Hepatic stellate cell (primary cell): Measurements from ENCODE around the gene PPP1R3C.

Experiments used
- DNase-seq: peaks from one replicate; pipeline ENCODE4 v3.0.0; 2011; ENCODE audit warnings: low spot score

Gene PPP1R3C

DNA sequence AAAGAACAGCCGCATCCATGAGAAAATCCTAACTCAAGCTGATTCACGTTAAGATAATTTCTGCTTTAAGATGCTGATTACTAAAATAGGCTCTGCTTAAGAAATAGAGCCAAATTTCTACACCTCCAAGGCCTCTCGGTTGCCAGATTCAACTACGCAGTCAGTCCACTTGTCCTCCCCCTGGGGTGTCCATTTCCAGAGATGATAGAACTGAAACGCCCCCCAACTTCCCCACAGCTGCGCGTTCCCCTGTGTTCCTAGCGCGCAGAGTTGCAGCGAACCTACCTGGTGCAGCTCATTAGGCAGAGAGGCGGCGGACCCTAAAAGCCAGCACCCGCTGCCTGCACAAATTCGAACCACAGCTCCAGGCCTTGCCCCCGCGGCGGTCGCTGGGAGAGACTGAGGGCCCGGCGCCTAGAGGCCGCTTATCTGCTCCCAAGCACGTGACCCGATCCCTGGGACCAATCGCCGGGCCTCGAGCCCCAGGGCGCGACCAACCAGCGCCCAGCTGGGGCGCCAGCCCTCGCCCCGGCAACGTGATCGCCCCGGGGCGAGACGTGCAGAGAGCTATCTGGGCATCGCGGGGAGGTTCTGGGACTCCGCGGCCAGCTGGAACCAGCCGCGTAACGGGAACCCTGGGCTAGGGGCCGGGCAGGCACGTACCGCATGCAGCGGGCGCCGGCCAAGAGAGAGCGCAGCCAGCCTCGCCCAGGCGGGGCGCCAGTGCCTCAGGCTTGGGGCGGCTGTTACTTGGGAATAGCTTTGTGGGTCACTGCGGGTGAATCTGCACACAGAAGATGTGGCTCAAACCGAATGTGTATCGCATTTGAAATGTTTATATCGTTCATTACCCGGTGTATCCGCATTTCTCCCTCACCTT, at the start of gene PPP1R3C:
Gene PPP1R3C, minus strand, starts transcription at position 401 of the 880 bp plus-strand sequence. Its CDS starts 102 bp downstream, at position 299.
- DNase-seq: peak; percentile 91

DNA sequence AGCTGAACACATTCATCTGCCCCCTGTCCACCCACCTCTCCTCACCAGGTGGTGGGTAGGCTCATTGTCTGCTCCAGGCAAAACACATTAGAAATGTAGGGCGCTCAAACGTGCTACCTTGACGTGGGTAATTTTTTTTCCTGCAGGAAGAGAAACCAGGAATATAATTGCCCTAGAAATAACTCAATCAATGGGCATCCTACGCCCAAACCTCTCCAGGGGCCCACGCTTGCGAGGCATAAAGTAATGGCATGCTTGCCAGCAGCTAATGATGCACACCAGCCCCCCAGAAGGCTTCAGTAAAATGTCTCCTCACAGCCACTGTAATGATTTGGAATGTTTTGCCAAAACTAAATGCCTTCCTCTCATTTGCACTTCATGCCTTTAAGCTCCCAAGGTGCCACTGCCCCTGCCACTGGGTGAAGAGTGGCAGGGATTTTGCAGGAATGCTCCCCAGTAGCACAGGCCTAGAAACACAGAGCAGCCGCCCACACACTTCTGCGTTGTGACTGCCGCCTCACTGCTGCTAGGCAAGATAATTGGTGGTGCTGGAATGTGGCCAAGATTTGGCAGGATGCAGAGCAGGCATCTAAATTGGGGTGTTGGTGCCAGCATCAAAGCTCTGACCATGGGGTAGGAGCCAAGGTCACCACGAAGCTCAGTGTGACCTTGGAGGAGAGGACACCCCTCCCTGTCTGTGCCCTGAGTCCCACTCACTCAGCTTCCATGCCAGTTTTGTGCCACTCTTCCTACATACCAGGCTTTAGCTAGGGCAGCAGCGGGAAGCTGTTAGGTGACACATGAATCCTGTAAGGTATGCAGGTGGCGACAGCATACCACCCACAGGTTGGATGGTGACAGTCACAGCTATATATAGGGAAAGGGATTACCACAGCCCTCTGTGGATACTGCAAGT, 48.7 kb upstream of the PPP1R3C start:
- no peak for DNase-seq

DNA sequence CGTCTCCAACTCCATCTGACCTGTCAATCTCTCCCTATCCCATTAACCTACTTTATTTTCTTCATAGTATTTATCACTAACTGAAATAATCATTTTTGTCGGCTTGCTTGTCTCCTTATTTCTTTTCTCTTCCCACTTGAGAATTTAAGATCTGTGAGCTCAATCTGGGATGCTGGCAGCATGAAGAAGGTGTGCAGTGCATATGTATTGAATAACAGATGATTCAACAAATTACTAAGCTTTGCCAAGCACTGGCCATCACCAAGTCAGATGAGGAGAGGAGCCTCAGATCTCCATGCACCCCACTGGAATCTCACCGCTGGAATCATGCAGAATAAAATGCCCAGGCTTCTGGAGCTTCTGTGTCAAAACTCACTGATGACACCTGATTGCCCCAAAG, 47.6 kb upstream of the PPP1R3C start:
- DNase-seq: no peak

DNA sequence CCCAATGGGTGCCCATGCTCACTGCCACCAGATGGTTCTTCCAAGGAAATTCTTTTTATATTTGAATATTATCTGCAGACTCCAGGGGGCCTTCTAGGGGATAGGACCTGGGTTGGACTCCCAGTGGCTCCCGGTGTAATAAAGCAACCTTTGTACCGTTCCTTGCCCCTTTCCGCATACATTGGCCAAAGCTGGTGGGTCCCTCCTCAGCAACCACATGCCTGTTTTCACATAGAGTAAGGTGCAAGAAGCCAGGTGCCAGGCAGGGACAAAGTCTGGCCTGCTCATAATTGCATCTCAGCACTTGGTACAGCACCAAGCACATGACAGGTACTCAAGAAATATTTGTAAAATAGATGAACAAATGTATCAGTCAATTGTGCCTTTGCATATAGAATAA, 46.4 kb upstream of the PPP1R3C start:
- no peak for DNase-seq

DNA sequence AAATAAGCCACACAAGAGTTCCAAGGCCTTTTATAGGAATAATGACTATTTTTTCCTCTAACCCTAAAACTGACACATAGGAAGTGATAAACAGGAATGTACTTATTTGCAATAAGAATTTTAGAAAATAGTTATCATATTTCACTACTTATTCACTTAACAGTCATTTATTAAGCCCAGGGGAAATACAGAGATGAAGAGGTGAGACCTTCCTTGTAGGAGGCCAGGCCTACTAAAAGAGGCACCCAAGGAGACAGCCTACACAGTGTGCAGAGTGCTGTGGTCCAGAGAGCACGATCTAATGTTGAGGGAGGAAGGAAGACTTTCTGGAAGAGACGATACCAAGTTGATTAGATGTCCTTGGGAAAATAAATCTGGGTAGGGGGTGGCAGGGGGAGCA, 45.0 kb upstream of the PPP1R3C start:
- no peak for DNase-seq

DNA sequence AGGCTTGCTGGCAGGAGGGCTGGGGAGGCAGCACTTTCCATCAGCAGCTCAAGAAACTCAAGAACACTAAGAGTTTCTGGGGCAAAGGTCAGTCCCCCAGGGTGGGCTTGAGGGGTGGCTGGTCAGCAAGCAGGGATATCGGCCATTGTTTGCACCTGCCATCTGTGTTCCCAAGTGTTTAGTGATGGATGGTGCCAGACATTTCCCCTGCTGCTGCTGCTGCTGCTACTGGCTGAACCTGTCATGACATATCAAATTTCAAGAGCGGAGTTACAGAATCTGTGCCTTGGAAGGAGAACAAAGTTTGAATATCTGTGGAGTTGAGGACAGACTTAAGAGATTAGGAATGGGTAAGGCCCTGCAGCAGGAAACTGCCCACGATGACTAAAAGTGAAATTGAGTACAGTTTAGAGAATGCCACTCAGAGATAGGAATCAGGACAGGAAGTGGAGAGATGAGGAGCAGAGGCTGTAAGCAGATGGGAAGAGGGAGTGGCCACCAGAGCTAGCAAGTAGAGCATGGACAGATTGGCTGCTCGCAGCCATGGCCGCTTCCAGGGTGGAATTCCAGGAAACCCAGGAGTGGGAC, 39.2 kb upstream of the PPP1R3C start:
- peak; percentile 45 for DNase-seq

DNA sequence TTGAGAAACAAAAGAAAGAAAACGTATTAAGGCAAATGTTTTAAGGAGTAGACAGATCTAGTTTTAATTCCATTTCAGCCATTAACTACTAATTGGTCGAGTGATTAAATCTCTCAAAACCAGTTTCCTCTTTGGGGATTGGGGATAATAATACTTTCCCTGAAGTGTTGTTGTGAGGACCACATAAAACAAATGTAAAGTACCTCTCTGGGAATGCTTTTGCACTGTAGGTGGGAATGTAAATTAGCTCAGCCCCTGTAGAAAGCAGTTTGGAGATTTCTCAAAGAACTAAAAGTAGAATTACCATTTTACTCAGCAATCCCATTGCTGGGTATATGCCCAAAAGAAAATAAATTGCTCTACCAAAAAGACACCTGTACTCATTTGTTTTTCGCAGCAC, 36.0 kb upstream of the PPP1R3C start:
- no peak for DNase-seq

DNA sequence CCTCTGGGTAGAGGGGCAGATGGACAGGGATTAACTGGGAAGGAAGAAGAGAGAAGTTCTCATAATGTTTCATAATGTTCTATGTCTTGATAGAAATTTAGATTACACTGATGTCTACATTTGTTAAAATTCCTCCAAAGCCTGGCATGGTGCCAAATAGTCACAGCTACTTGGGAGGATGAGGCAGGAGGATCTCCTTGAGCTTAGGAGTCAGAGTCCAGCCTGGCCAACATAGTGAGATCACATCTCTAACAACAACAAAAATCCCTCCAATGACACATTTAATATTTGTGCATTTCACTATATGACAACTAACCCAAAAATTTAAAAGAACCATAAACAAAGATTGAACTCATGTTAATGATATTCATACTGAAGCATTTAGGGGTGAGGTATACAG, 33.0 kb upstream of the PPP1R3C start:
- DNase-seq: no peak

DNA sequence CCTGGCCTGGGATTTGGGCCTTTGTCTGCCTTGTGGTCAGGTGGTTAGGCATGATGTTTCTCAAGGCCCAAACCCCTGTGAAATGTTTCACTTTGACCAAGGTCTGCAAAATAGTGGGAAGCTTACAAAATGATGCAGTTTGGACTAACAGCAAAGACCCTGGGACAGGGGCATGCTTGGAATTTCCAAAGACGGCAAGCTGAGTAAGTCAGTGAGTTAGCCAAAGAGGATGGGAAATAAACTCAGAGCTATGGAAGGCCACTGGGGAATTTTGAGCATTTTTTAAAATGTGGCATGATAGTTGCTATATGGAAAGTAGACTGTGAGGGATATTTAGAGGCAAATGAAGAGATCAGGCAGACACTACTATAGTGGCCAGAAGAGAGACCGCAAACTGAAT, 31.6 kb upstream of the PPP1R3C start:
- DNase-seq: no peak

DNA sequence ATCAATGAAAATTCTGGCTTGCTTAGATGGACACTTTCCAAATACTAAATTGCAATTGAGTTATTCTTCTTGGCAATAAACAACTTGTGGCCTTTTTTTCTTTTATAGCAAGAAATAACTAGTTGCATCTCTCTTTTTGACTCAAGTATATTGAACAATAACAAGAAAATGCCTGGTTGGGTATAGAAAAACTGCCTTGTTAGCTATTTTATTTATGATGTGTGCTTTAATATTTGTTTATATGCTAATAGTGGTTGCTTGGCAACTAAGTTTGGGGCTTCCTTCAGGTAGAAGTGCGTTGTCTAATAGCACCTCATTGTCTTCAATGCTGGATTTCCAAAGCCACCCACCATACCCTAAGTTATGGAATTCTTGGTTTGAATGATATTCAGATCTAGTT, 30.1 kb upstream of the PPP1R3C start:
- no peak for DNase-seq

DNA sequence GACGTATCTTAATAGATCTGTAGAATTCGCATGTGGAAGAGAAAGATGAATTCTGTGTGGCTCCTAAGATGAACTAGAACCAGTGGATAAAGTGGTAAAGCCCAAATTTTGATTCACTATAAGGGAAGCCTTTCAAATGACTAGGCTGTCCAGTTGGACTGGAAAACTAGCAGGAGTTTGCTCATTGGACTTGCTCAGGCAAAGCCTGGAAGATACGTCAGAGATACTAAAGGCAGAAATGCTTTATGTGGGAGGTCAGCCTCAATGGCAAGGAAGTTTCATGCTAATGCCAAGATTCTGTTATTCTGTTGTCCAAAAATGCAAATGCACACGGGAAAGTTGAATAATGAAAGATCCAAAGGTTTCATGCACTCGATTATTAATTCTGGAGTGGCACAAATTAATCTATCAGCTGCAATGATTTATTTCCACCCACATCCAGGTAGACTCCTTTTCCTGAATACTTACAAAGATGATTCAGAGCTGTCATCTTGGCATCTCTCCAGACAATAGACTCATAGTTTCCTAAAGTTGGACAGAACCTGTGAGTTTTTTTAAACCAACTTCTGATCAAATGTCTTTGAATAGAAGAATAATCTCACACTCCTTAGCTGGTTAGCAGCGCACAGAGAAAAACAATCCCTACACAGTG, 20.5 kb upstream of the PPP1R3C start:
- DNase-seq: no peak

DNA sequence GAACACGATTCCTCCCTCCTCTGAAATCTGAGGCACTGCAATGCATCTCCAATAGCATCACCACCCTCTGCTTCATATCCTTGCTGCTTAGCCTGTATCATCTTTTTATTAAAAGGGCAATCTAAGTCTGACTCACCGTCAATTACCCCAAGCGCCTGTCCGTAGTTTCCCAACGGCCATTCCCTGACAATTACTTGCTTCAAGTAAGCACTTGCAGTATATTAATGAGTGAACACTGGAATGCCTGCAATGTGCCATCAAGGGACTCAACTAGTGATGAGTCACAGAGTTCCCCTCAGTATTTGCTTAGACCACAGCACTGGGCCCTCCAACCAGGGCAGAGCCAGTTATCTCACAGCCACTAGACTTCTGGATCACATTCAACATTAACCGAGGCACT, 19.5 kb upstream of the PPP1R3C start:
- DNase-seq: peak; percentile 47

DNA sequence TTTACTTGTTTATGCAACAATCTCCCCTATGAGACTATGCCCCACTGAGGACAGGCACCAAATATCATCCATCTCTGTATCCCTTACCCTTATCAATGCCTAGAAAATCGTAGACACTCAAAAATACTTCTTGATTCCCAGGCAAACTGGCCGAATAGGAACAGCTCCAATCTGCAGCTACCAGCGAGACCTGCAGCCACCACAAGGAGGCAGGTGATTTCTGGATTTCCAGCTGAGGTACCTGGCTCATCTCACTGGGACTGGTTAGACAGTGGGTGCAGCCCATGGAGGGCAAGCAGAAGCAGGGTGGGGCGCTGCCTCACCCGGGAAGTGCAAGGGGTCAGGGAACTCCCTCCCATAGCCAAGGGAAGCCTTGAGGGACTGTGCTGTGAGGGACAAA, 10.8 kb upstream of the PPP1R3C start:
- no peak for DNase-seq

DNA sequence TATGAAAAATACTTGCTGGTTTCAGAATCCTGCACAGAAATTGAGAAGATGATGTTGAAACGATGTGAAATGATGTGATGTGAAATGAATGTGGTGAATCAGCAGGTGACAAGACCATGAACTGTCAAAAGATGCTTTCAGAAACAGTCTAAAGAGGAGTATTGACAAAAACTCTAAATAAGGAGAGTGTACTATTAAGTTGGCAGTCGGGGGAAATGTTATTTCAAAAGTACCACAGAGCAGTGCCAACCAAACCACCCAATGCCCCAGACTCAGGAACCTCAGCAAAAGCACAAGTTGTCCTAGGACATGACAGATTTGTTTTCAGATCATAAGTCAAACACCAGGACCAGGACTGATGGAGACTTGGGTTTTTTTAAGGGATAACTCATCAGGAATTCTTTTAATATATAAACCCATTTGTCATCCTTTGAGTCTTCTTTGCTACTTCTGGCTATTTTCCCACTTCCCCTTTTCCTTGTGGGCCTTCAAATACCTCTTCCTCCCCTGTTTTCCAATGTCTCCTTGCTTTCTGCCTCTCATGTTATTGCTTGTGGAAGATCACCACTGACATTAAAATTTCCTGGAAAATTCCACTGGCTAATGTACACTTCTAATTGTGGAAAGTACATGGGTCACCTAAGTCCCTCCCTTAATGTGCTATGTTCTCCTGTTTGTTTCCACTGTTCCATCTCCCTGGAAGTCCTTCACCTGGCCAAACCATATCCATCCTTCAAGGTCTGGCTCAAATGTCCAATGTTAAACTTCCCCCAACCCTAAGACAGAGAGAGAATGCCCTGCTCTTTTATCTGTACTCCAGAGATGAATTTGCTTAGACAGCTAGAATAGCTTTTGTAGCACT, 10.2 kb upstream of the PPP1R3C start:
- no peak for DNase-seq

DNA sequence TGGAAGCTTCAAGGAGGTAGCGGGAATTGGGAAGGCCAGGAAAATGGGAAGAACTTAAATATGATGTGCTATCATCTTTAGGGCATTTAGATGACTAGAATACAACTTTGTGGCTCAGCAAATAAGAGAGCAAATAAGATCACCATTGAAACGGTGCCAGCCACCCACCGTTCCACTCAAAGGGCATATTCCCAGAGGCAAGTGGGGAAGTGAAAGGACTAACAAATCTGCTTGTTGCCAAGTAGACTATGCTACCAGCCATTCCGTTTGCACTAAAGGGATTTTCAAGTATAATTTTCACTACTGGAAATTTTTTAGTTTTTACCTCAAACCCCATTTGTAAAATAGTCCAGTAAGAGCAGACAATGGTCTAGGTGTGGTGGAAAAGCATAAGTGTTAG, 4.0 kb upstream of the PPP1R3C start:
- DNase-seq: no peak

DNA sequence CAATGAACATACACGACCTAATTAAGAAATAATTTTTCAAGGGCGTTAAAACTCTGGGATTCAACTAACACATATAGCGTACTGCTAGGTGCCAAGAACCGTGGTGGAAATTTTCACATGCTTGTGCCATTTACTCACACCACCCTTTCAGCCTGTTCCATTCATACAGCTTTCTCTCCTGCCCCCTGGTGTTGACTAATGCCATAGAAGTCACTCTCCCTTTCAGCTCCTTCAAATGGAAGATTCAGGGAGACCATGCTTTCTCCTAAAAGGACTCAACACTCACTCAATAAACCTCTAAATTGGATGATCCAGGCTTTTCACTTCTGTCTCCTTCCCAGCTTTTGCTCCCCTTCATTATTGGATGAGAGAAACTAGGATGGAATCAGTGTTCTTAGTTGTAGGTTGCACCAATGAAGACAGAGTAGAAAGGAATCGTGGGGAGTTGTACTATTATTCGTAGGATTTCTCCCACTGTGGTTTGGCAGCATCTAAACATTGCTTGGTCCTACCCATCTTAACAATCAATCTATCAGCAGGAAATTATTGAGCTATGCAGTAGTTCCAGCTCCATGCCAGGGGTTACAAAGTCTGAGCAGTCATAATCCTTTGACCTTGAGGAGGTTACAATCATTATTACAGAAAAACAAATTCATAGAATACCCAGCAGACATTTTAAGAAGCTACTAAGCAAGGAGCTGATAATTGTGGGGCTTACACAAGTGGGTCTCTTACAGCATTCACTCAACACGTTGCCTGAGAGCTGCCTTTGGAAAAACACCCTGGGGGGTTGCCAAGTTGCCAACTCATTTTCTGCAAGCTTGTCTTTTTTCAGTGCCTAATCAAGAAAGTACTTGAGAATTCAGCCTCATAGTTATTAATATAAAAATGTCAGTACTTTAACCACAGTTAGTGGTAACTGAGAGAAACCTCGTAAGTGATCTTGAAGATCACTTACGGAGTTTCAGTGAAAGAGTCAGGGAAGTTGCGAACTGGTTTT, 2.8 kb upstream of the PPP1R3C start:
- peak; percentile 64 for DNase-seq

DNA sequence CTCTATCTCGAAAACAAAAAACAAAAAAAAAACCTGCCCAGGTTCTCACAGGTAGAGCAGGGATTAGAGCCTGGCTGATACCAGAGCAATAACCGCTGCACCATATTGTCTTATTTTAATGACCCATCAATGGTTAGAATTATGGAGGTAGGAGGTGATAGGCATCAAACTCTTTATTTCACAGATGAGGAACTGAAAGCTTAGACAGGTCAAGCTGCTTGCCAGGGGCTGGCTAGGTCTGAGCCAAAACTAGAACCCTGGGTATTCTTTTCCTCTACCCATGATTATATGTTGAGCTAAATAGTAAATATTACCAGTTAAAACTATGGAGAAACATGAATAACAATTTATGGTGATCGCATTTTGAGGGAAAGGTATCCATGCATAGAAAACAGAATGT, 2.0 kb upstream of the PPP1R3C start:
- no peak for DNase-seq

DNA sequence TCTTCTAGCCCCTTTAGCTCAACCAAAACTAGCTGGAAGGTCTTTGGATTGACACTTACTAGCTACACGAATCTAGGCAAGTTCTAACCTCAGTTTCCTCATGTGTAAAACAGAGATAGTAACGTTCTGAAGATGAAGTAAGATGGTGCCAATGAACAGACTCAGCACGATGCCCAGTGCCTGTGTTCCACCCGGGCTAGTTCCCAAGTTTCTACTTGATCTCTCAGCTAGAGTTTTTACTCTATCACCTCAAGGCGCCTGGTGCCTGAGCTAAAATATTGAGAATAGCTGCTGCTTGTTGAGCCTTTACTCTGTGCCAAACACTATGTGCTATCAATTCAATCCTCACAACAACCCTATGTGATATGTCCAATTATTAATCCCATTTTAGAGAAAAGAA, 1.4 kb upstream of the PPP1R3C start:
- no peak for DNase-seq

DNA sequence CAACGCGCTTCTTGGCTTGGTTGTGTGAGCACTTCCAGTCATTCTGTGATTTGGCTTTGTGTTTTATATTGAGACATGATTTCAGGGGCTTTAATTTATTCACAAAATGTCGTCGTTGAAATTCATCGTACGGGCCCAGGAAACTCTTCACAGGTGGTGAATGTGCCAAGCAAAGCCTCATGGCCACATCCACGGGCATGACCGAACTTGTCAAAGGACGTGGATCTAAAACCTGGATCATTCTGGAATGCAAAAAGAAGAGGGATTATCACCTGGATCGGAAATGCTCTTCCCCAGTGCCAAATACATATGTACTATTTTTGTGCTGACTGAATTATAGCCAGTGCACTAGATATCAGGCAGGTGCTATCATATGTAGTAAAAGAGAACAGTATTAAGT, 2.2 kb downstream of the PPP1R3C start:
- DNase-seq: no peak
